OCI-LY1 (cell line): ENCODE data around the gene VWA1.
"Not testable (repeated sequence)": the region's sequence is repeated elsewhere in the genome, so short reads cannot be mapped to it uniquely, and the experiment has no call there.

Experiments used
- H2AFZ ChIP-seq: fragments of 200-600 bp; sonication (generic), shearing (Covaris generic); 2 replicates; pipeline ENCODE4 v1.6.0; 2014; ENCODE audit warnings: antibody characterized with exemption, mild to moderate bottlenecking, low read length
- H3F3A ChIP-seq: fragments of 200-600 bp; sonication (generic), shearing (Covaris generic); 2 replicates; pipeline ENCODE4 v1.6.0; 2014; ENCODE audit warnings: mild to moderate bottlenecking, antibody characterized with exemption, low read length, moderate library complexity; ENCODE audit not compliant: insufficient read depth
- H3K27ac ChIP-seq: fragments of 200-600 bp; sonication (generic); 2 replicates; pipeline ENCODE4 v1.5.1; 2014; ENCODE audit warnings: low read length, mixed run types, mild to moderate bottlenecking, low read depth; ENCODE audit not compliant: poor library complexity, severe bottlenecking
- H3K27me3 ChIP-seq: fragments of 200-600 bp; sonication (generic); 2 replicates; pipeline ENCODE4 v1.6.0; 2014; ENCODE audit warnings: antibody characterized with exemption, mild to moderate bottlenecking, low read length, moderate library complexity; ENCODE audit not compliant: insufficient read depth
- H3K36me3 ChIP-seq: fragments of 200-600 bp; sonication (generic); 2 replicates; pipeline ENCODE4 v1.6.1; 2014; ENCODE audit warnings: mild to moderate bottlenecking, antibody characterized with exemption, low read length, moderate library complexity, mixed read lengths; ENCODE audit not compliant: insufficient read depth
- H3K4me1 ChIP-seq: fragments of 200-600 bp; sonication (generic); 2 replicates; pipeline ENCODE4 v1.5.1; 2014; ENCODE audit warnings: mild to moderate bottlenecking, low read length, moderate library complexity; ENCODE audit not compliant: insufficient read depth, severe bottlenecking
- H3K4me2 ChIP-seq: fragments of 200-600 bp; sonication (generic), shearing (Covaris generic); 2 replicates; pipeline ENCODE4 v1.6.1; 2014; ENCODE audit warnings: low read length
- H3K4me3 ChIP-seq: fragments of 200-600 bp; sonication (generic); 2 replicates; pipeline ENCODE4 v1.5.1; 2014; ENCODE audit warnings: low read length, low read depth, mild to moderate bottlenecking, mixed read lengths; ENCODE audit not compliant: poor library complexity, severe bottlenecking
- H3K79me2 ChIP-seq: fragments of 200-600 bp; shearing (Covaris generic); 2 replicates; pipeline ENCODE4 v1.6.1; 2016; ENCODE audit warnings: mixed run types, low read length, mixed read lengths; ENCODE audit not compliant: insufficient read depth
- H3K9ac ChIP-seq: fragments of 200-600 bp; sonication (generic), shearing (Covaris generic); 2 replicates; pipeline ENCODE4 v1.6.1; 2014; ENCODE audit warnings: mild to moderate bottlenecking, low read length, mixed read lengths
- H3K9me2 ChIP-seq: fragments of 200-600 bp; sonication (generic), shearing (Covaris generic); 2 replicates; pipeline ENCODE4 v1.6.1; 2014; ENCODE audit warnings: low read depth, mild to moderate bottlenecking, low read length, mixed read lengths
- H3K9me3 ChIP-seq: fragments of 200-600 bp; shearing (Covaris generic); 2 replicates; pipeline ENCODE4 v1.6.1; 2014; ENCODE audit warnings: low read length, mixed read lengths
- H4K20me1 ChIP-seq: fragments of 200-600 bp; sonication (generic), shearing (Covaris generic); 2 replicates; pipeline ENCODE4 v1.6.0; 2016; ENCODE audit warnings: mild to moderate bottlenecking, low read length; ENCODE audit not compliant: insufficient read depth
- CTCF ChIP-seq: fragments of 200-600 bp; sonication (generic), shearing (Covaris generic); IDR thresholded peaks from 2 replicates; pipeline ENCODE4 v1.5.1; 2017; ENCODE audit warnings: mild to moderate bottlenecking, antibody characterized with exemption, low read length, moderate library complexity, mixed read lengths
- EZH2 ChIP-seq: fragments of 200-600 bp; sonication (generic), shearing (Covaris generic); IDR thresholded peaks from 2 replicates; pipeline ENCODE4 v1.8.0; 2017; ENCODE audit warnings: borderline replicate concordance, mixed run types, mild to moderate bottlenecking, antibody characterized with exemption, low read length, moderate library complexity, mixed read lengths

VWA1 gene

GRCh38 chr1:1427820-1428148, 7.7 kb upstream of the VWA1 start:
- no peaks in the 10 kb centered on the region for H4K20me1 ChIP-seq
- TF ChIP-seq CTCF (no peak), EZH2 (no peak)
- no peaks in the 10 kb centered on the region for H3K9me3 ChIP-seq
- no peak overlapping the region for H3K27ac ChIP-seq
- peaks cover 6% of the 10 kb centered on the region; the same call in 1 of the 2 replicates for H3K27me3 ChIP-seq
- no peak overlapping the region for H3K9ac ChIP-seq
- H3K4me2 ChIP-seq, result no peak overlapping the region
- no peak overlapping the region for H2AFZ ChIP-seq
- H3K36me3 ChIP-seq, result no peaks in the 10 kb centered on the region
- H3K4me3 ChIP-seq, result no peak overlapping the region
- peaks cover 1% of the 10 kb centered on the region for H3K4me1 ChIP-seq
- no peaks in the 10 kb centered on the region for H3K9me2 ChIP-seq
- no peaks in the 10 kb centered on the region for H3K79me2 ChIP-seq
- no peaks in the 10 kb centered on the region for H3F3A ChIP-seq

GRCh38 chr1:1428174-1428573, 7.3 kb upstream of the VWA1 start:
- Histone ChIP-seq H2AFZ (no peak overlapping the region), H3K9me2 (no peaks in the 10 kb centered on the region), H3K4me1 (no peaks in the 10 kb centered on the region), H3K9me3 (no peaks in the 10 kb centered on the region), H3K27ac (no peak overlapping the region), H3K9ac (no peak overlapping the region), H3K27me3 (peaks cover 2% of the 10 kb centered on the region; the same call in 1 of the 2 replicates), H4K20me1 (no peaks in the 10 kb centered on the region), H3K4me2 (no peak overlapping the region), H3K4me3 (no peak overlapping the region), H3K36me3 (no peaks in the 10 kb centered on the region), H3F3A (no peaks in the 10 kb centered on the region), H3K79me2 (no peaks in the 10 kb centered on the region)
- no peak for TF ChIP-seq EZH2
- no peak for TF ChIP-seq CTCF

GRCh38 chr1:1428967-1429366, 6.5 kb upstream of the VWA1 start:
- H3K27ac ChIP-seq, H3K9ac ChIP-seq, H3F3A ChIP-seq, H3K9me2 ChIP-seq, H3K4me2 ChIP-seq, H2AFZ ChIP-seq, H3K27me3 ChIP-seq, H3K4me1 ChIP-seq, H4K20me1 ChIP-seq, H3K79me2 ChIP-seq, H3K36me3 ChIP-seq, H3K9me3 ChIP-seq, H3K4me3 ChIP-seq: not testable (repeated sequence)

GRCh38 chr1:1429671-1430073, 5.8 kb upstream of the VWA1 start:
- Histone ChIP-seq H3K9me3 (no peaks in the 10 kb centered on the region), H3K4me1 (no peaks in the 10 kb centered on the region), H3K9ac (no peak overlapping the region), H3F3A (no peaks in the 10 kb centered on the region), H3K27me3 (peaks cover under 1% of the 10 kb centered on the region; the same call in 1 of the 2 replicates), H3K36me3 (no peaks in the 10 kb centered on the region), H3K27ac (no peak overlapping the region), H4K20me1 (no peaks in the 10 kb centered on the region), H3K9me2 (no peaks in the 10 kb centered on the region), H2AFZ (no peak overlapping the region), H3K79me2 (no peaks in the 10 kb centered on the region), H3K4me3 (no peak overlapping the region), H3K4me2 (no peak overlapping the region)
- TF ChIP-seq CTCF (no peak), EZH2 (no peak)
